ENCODE data around the gene CHMP2A. TPM values are rescaled to one million over a fixed set of nuclear protein-coding genes. Genes with fewer than 3 reads are reported as not detected.

Gene CHMP2A
- total and polyA plus RNA-seq, 2 donors (not counting 1 experiment from before 2014, with no cell fraction given) = 62.5 to 97.5 TPM

DNA sequence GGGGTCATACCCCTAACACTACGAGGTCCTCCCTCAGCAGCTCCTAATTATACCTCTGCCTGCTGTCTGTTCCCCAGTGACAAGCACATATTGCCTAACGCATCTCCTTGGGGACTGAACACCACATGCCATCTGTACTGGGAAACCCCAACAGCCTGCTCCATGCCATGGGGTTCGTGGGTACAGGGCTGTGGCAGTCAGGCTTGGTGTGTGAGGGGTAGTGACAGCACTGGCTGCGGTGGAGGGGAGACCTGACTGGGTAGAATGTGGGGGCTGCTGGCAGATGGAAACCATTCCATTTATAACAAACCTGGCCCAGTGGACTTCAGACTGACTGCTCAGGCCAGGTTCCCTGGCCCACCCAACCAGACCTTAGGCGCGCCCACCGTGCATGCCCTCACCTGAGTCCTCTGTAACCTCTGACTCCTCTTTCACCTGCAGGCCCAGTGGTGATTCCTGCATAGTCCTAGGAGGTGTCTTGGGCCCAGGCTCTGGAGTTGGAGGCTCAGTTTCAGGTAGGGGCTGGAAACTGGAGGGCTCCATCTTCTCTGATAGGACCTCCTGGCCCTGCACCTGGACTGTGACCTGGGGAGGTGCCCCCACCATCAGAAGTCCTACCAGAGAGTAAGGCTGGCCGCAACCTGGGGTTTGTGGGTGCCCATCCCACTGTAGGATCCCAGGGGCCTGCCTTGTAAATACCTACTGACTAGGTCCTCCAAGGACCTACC is 15.2 kb upstream of the CHMP2A start:
- H3K4me3 Mint-ChIP-seq = no peak overlapping the region

More for the DNA sequence above, 15.2 kb upstream of the CHMP2A start:
- H3K9ac ChIP-seq (ENCODE audit: low read length) = no peak overlapping the region
- no peaks in the 10 kb centered on the region for H3K27me3 Mint-ChIP-seq
- ChIA-PET POLR2A (interaction anchor here (1.0 kb wide), 1 partner anchor 26 kb away, joined by 3 read pairs; the partner anchor contains the start of gene TRIM28), CTCF (interaction anchor here (3.0 kb wide), 1 partner anchor 8 kb away, joined by 10 read pairs; no protein-coding TSS in a partner anchor)
- TF ChIP-seq, protein P1, sequence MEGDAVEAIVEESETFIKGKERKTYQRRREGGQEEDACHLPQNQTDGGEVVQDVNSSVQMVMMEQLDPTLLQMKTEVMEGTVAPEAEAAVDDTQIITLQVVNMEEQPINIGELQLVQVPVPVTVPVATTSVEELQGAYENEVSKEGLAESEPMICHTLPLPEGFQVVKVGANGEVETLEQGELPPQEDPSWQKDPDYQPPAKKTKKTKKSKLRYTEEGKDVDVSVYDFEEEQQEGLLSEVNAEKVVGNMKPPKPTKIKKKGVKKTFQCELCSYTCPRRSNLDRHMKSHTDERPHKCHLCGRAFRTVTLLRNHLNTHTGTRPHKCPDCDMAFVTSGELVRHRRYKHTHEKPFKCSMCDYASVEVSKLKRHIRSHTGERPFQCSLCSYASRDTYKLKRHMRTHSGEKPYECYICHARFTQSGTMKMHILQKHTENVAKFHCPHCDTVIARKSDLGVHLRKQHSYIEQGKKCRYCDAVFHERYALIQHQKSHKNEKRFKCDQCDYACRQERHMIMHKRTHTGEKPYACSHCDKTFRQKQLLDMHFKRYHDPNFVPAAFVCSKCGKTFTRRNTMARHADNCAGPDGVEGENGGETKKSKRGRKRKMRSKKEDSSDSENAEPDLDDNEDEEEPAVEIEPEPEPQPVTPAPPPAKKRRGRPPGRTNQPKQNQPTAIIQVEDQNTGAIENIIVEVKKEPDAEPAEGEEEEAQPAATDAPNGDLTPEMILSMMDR (IDR thresholded peaks at IDR 0.05) = no peak
- no peak for TF ChIP-seq EZH2 (IDR thresholded peaks at IDR 0.05; ENCODE audit: borderline replicate concordance, insufficient read depth, low read depth, low read length, poor library complexity, severe bottlenecking)
- H2AFZ ChIP-seq (ENCODE audit: insufficient read depth, low read depth, low read length, poor library complexity, severe bottlenecking) = no peak overlapping the region
- H3K4me3 ChIP-seq (ENCODE audit: control extremely low read depth in 1 of 5, extremely low read depth in 1 of 5, insufficient read depth in 1 of 5, low read depth in 2 of 5, low read length in 4 of 5) = no peak overlapping the region
- H4K20me1 ChIP-seq (ENCODE audit: control insufficient read depth, insufficient read depth, low read length, poor library complexity, severe bottlenecking) = no peaks in the 10 kb centered on the region
- ATAC-seq (ENCODE audit: low read depth) (no peak), DNase-seq (no peak)
- H3K79me2 ChIP-seq (ENCODE audit: control insufficient read depth, insufficient read depth, low read length) = peaks cover 15% of the 10 kb centered on the region
- H3K27me3 ChIP-seq (replicated peaks in 1 of 4; ENCODE audit: control extremely low read depth in 1 of 4, control insufficient read depth in 3 of 4, insufficient read depth in 4 of 4, low read length in 3 of 4) = no peaks in the 10 kb centered on the region
- intact Hi-C loops (cut with micrococcal nuclease) = no loop called here
- no peak overlapping the region for H3K27ac ChIP-seq (ENCODE audit: low read length in 2 of 2)
- H3K9me3 Mint-ChIP-seq (ENCODE audit: insufficient read depth) = no peaks in the 10 kb centered on the region
- peaks cover 26% of the 10 kb centered on the region for H3K4me1 Mint-ChIP-seq
- H3K4me1 ChIP-seq (ENCODE audit: control insufficient read depth in 2 of 2, insufficient read depth in 2 of 2, low read length in 2 of 2) = peaks cover 22 to 29% of the 10 kb centered on the region in 2 donors
- peaks cover 0 to 16% of the 10 kb centered on the region in 2 experiments for H3K36me3 ChIP-seq (replicated peaks in 1 of 2; ENCODE audit: control extremely low read depth in 1 of 2, control insufficient read depth in 1 of 2, extremely low read depth in 1 of 2, insufficient read depth in 2 of 2, low read length in 1 of 2)
- H3K9me3 ChIP-seq (ENCODE audit: control extremely low read depth in 1 of 3, control insufficient read depth in 2 of 3, insufficient read depth in 1 of 3, low read length in 2 of 3) = peaks cover 0 to 7% (median 0%) of the 10 kb centered on the region in 3 donors
- 83% methylated on average over 6 of the region's 8 CpGs for WGBS (ENCODE audit: insufficient coverage)
- no peak overlapping the region for H3K4me2 ChIP-seq (replicated peaks; ENCODE audit: low read depth, low read length, poor library complexity, severe bottlenecking)
- no peak overlapping the region for H3K27ac Mint-ChIP-seq

Data from B cell (primary cell).